Measurements from ENCODE around the gene TPRN.

GRCh38 chr9:137228968-137229896 lies 28.7 kb upstream of the TPRN start:
- TF ChIP-seq CTCF (IDR thresholded peaks at IDR 0.05; ENCODE audit: insufficient read depth, low read depth, low read length) = no peak
- no peak for TF ChIP-seq EZH2 (IDR thresholded peaks at IDR 0.05; ENCODE audit: insufficient read depth, low read length)
